Measurements from ENCODE around the gene ELAVL1.
A peak's percentile ranks its signal among the peaks of the same experiment; 100 is the strongest.

- TF ChIP-seq SMC3 (conservative IDR thresholded peaks at IDR 0.05; ENCODE audit: insufficient read depth, low read depth, low read length) (peak; percentile 63), YY1 (IDR thresholded peaks at IDR 0.05; ENCODE audit: borderline replicate concordance in 1 of 3, control insufficient read depth in 1 of 3, extremely low read depth in 1 of 3, insufficient read depth in 3 of 3, insufficient read length in 1 of 3, insufficient replicate concordance in 2 of 3, low read depth in 1 of 3, low read length in 2 of 3) (peak in 2 of 3 experiments; percentile 53 to 66), TEAD2 (tag; IDR thresholded peaks at IDR 0.05) (no peak), ZBTB43 (CRISPR knock-in tag; IDR thresholded peaks at IDR 0.05) (no peak), CTCF (IDR thresholded peaks at IDR 0.05 in 2 of 3, conservative IDR thresholded peaks at IDR 0.05 in 1 of 3; ENCODE audit: insufficient read depth in 2 of 3, low read depth in 1 of 3, low read length in 3 of 3) (peak; percentile 95 to 99 (median 96)), NBN (IDR thresholded peaks at IDR 0.05; ENCODE audit: low read depth) (peak; percentile 43; the same call in 1 of the 2 replicates), CBX5 (IDR thresholded peaks at IDR 0.05; ENCODE audit: borderline replicate concordance, low read depth) (0 out of 2 replicates have a peak, but pooled peaks have one; percentile 26), MYBL2 (IDR thresholded peaks at IDR 0.05; ENCODE audit: low read depth) (no peak), MYBL2 (CRISPR knock-in tag; IDR thresholded peaks at IDR 0.05; ENCODE audit: borderline replicate concordance) (no peak), PBX2 (CRISPR knock-in tag; IDR thresholded peaks at IDR 0.05; ENCODE audit: low read depth) (no peak), PBX2 (tag; conservative IDR thresholded peaks at IDR 0.05; ENCODE audit: low read depth) (no peak), ATF4 (CRISPR knock-in tag; IDR thresholded peaks at IDR 0.05) (no peak)
Measured at GRCh38 chr19:8001995-8002849, 3.2 kb downstream of the ELAVL1 start.
